MM.1S (cell line): ENCODE results near the gene MBP.

ENCODE experiments used
- CTCF ChIP-seq: fragments of 300-600 bp; sonication (generic); IDR thresholded peaks from 2 replicates; pipeline ENCODE4 v1.5.1; 2016; ENCODE audit warnings: antibody characterized with exemption, low read length, mixed read lengths
- EZH2 ChIP-seq: fragments of 300-600 bp; sonication (generic); optimal IDR thresholded peaks from 2 replicates; pipeline ENCODE3; 2017; ENCODE audit warnings: low read depth, mild to moderate bottlenecking, antibody characterized with exemption, low read length, mixed read lengths
- EZH2phosphoT487 ChIP-seq: fragments of 300-600 bp; sonication (generic); IDR thresholded peaks from 2 replicates; pipeline ENCODE4 v1.6.1; 2018; ENCODE audit warnings: antibody characterized with exemption, low read length

DNA sequence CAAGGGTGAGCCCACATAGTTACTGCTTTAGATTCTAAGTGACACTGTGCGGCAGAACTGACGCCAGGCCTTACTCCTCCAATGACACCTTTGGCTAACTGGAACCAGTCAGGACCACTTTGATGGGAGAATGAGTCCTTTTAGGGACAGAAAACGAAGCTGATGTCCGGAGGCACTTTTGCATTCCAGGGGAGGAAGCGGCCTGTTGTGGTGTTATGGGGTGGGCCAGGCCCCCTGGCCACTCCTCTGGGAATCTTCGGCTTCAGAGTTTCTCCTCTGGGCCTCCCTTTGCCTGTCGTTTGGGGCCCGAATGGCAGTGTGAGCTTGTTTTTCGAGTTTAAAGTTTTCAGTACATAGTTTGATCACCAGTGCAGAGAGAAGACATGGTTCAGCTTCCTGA is 65.9 kb downstream of the MBP start:
- TF ChIP-seq CTCF (no peak), EZH2 (no peak), EZH2phosphoT487 (no peak)
